Measurements from ENCODE around the gene PLPPR5.

DNA sequence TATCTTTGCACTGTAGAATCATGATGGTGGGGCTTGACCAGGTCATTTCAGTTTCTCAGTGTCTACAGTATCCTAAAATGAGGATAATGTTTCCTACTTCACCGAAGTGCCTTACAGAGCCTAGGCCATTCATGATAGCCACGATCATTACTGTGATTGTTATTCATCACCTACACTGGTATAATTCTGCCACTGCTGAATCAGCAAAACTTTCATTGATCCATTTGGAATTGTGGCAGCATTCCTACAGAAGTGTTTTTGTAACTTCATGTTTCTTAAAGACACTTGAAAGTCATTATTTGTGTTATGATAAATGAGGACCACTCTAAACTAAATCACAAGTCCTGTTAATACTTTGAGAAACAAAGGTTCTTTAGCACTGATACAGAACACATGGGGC lies 6.0 kb upstream of the PLPPR5 start:
- no peak for TF ChIP-seq CTCF (IDR thresholded peaks at IDR 0.05; ENCODE audit: low read depth, low read length)
- no peak for TF ChIP-seq EZH2phosphoT487 (IDR thresholded peaks at IDR 0.05; ENCODE audit: low read depth)
